NCI-H2171 treated with DMSO at 0.1 percent for 48 hours (cell line): ENCODE data around the gene GNB1L.
"Not testable (repeated sequence)": the region's sequence is repeated elsewhere in the genome, so short reads cannot be mapped to it uniquely, and the experiment has no call there.

Source experiments
- DNase-seq: peaks from one replicate; lab custom pipeline; 2025; lab: John Stamatoyannopoulos, UW

GNB1L gene

DNA sequence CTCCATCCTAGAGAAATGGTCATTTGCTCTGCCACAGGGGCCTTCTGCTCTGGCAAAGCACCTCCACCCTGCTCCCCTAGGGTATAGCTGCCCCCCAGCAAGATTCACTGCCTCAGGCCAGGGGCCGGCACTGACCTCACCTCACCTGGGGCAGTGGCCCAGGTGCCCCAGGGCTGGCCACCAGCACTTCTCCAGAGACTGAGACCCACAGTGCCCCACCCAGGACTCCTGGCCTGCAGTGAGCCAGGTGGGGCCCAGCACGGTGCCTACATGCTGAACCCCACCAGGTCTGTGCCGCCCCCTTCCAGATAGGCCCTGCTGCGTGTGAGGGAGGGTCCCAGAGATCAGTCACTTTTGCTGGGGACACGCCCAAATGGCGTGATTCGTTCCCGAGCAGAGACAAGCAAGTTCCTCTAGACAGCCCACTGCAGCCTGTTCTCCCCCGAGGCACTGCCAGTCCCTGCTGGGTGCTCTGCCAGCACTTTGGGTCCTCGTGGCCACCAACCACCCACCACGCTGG, 10.8 kb downstream of the GNB1L start:
- no peak for DNase-seq

DNA sequence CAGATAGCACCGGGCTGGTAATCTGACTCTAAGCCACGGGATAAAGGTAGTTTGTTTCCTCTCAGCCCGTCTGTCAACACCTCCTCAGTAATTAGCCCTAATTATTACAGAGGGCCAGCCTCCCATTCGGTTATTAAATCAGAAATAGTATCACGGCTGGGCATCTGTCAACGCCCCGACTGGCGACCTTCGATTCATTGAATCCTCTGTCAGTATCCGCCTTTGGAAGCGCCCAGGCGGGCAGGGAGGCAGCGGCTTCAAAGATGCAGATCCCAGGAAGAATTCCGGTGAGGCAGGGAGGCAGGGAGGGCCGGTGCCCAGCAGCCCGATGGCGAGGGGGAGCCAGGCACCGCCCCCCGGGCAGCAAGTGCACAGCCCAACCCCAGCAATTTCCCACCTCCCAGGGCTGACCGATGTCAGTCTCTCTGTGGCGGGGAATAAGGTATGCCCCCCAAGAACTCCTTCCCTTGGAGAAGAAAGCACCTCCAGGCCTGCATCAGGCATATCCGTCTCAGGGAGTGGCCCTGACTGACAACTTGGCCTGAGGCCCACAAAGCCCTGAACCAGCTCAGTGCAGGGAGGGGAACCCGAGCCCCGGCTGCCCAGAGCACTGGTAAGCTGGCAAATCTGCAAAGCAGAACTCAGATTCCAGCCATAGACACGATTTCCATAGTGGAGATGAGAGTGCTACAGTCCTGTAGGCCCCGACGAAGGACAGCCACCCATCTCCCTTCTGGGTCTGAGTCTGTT, 11.4 kb downstream of the GNB1L start:
- peak; percentile 46 for DNase-seq

DNA sequence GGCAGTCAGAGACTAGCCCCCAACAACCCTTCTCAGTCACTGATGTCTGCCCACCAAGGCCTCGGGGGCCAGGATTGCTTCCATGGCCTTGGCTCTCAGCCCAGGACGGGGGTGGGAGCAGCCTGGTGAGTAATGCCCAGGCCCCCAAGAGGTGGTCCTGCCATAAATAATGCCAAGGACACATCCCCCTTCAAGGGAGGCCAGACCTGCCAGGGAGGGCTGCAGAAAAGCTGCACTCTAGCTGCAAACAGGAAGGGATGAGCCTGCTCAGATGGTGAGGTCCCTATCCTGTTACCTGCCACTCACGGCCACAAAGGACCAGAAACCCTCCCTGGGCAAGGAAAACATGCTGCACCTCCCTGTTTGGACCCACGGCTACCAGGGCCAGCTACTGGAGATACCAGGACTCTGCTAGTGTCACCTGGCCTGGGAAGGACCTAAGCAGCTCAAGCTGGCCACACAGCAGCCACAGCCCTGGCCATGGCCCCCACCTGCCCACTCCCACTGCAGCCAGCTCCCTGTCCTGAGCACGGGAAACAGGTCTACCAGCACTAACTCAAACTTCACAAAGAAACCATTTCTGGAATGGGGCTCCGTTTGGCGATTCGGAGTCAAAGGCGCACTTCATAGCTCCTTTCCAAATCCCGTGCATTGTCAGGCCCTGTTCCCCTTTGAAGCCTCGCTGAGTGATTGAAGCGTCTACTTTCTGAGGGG, 12.1 kb downstream of the GNB1L start:
- no peak for DNase-seq

DNA sequence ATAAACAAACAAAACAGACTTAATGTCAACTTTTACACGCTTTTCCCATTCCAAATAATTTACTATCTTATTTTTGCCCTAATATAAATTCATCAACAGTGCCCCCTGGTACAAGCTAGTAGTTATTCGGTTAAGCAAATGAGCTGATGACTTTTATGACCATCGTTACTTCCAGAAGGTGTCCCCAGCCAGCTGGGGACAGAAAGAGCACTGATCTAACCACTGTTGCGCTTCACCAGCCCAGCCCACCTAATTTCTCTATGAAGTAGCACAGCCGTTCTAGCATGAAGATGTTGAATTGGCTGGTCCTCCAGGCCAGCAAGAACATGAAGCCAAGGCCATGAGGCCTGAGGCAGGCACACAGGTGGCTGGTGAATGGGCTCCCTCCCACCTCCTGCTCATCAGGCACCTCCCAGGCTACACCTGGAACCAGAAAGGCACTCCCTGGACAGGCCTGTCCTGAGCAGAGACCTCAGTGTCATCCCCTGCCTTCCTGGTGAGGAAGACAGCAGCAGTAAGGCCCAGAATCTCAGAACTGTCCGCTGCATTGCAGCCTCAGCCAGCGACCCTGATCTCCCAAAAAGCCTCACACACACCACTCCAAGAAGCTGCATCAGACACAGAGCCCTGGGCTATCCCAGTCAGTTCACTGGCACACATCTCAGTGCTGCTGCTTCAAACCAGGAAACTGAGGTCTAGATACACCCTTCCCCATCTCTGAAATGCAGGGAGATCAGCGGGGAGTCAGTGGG, 12.9 kb downstream of the GNB1L start:
- no peak for DNase-seq

DNA sequence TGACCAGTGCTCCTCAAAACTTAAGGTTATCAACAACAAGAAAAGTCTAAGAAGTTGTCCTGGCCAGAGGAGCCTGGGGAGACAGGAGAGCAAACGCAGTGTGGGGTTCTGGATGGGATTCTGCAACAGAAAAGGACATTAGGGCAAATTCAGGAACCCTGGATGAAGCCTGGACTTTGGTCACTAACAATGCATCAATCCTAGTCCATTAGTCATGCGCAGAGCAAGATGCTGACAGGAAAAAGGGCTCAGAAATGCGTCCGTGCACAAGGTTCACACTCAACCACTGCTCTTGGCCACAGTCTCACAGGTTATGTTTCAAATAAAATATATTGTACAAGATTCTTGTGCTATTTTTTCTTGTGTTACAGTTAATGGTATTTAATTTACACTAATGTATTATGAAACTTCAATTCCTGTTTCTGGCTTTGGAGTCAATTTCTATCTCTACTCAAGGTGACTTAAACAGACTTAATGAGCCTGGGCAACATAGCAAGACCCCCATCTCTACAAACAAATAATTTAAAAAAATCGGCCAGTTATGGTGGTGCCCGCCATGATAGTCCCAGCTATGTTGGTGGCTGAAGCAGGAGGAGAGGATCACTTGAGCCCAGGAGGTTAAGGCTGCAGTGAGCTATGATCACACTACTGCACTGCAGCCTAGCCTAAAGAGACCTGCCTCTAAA, 13.6 kb downstream of the GNB1L start:
- no peak for DNase-seq

DNA sequence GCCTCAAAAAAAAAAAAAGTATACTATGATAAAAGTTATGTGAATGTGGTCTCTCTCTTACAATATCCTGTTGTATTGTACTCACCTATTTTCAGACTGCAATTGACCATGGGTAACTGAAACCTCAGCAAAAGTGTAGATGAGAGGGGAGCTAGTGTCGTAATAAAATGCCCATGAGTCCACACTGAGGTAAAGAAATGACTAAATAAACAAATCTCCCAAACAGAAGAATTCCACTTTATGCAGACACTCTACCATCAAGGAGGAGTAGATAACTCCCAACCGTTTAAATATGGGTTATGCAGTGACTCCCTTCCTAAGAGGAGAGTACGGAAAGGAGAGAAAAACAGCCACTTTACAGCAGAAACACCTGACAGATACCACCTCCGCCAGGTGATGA, 14.6 kb downstream of the GNB1L start:
- no peak for DNase-seq

DNA sequence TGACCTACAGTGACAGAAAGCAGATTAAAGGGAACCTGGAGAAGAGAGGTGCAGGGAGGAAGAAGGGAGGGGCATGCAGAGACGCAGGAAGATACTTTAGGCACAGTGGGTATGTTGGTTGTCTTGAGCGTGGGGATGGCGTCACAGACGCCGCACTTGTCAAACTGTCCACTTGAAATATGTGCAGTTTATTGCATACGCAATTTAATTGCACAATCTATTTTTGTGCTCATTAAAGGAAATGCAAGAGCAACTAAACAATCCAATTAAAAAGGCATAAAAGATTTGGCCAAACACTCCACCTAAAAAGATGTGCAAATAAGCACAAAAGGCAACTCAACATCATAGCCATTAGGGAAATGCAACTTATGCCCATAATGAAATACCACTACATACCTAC, 16.8 kb downstream of the GNB1L start:
- no peak for DNase-seq

DNA sequence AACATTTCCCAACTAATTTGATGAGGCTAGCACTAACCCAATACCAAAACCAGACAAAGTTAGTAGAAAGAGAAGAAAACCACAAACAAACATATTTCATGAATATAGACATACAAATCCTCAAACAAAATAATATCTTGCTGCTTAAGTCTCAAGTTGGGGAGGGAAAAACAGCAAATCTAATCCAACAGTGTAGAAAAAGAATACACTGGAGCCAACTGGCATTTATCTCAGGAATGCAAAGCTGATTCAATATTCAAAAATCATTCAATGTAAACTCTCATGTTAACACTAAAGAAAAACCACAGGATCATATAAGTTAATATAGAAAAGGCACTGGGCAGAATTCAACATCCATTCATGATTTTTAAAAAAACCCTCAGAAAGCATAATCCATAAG, 18.2 kb downstream of the GNB1L start:
- DNase-seq: no peak

DNA sequence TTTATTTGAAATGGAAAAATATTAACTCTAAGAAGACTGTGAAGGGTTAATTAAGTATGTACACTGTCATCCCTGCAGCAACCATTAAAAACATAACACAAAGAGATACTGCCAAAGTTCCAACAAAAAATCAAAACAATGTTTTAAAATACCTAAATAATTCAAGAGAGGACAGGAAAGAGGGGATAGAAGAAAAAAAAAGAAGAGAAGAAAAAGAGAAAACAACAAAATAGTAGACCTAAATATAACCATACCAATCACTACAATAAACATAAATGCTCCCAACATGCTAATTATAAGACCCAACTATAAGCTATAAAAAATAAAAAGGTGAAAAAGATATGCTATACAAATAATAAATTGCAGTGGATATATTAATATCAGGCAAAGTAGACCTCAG, 20.1 kb downstream of the GNB1L start:
- no peak for DNase-seq

DNA sequence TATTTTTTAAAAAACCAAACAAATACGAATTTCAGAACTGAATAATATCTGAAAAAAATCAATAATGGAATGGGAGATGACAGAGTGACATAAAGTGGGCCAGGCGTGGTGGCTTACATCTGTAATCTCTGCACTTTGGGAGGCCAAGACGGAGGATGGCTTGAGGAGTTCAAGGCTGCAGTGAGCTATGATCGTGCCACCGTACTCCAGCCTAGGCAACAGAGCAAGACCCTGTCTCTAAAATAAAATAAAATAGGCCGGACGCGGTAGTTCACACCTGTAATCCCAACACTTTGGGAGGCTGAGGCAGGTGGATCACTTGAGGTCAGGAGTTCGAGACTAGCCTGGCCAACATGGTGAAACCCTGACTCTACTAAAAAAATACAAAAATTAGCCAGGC, 21.3 kb downstream of the GNB1L start:
- DNase-seq: not testable (repeated sequence)

DNA sequence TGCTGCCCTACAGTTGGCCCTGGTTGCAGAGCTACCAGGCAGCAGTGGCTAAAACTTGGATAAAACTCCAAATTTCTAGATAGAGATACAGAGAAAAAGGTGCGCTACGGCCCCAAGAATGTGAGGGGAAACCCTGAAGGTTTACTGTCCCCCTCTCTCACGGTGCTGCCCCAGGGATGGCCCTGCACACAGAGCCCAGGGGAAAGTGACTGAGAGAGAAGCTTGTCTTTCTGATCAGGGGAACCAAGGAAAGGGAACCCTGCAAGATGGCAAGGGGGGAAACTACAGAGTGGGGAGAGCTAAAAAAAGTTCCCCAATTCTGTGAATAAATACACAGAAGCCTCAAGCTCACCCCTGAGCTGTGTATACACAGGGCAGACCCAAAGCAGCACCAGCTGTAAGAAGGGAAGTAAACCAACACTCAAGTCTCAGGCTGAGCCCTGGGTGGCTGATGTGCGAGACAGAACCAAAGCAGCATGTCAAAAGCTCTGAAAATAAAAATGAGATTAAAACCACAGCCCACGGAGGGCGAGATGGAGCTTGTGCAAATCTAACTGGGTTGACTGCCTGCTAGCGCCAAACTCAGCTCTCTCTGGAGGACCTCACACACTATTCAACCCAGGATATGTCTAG, 22.1 kb downstream of the GNB1L start:
- DNase-seq: no peak

DNA sequence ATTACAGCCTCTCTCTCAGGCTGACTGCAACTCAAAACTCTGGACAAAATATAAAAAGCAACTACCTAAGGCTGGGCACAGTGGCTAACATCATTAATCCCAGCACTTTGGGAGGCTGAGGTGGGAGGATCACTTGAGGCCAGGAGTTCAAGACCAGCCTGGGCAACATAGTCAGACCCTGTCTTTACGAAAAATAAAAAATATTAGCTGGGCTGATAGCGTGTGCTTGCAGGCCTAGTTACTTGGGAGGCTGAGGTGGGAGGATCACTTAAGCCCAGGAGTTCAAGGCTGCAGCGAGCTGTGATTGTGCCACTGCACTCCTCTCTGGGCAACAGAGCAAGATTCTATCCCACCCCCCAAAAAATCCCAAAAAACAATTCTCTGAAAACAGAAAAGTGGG, 22.7 kb downstream of the GNB1L start:
- DNase-seq: not testable (repeated sequence)

DNA sequence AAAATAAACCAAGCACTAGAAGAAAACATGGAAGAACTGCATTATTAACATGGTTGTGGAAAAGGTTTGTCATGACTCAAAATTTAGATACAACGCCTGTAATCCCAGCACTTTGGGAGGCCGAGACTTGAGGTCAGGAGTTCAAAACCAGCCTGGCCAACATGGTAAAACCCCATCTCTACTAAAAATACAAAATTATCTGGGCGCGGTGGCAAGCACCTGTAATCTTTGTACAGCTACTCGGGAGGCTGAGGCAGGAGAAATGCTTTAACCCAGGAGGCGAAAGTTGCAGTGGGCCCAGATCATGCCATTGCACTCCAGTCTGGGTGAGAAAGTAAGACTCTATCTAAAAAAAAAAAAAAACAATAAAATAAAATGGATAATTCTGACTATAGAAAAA, 23.7 kb downstream of the GNB1L start:
- DNase-seq: no peak

DNA sequence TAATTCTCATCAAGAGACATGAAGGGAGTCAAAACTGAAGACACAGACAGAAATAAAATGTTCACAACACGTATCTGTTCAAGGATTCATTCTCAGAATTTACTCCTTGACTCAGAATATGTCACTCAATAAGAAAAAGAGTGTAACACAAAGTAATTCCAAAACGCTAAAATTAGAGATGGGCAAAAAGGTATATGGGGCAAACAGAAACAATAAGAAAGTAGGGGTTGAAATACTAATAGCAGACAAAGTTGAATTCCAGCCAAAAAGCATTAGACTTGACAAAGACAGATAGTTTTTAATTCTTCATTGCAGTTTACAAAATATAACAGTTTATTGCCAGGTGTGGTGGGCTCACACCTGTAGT, 26.7 kb downstream of the GNB1L start:
- DNase-seq: no peak

DNA sequence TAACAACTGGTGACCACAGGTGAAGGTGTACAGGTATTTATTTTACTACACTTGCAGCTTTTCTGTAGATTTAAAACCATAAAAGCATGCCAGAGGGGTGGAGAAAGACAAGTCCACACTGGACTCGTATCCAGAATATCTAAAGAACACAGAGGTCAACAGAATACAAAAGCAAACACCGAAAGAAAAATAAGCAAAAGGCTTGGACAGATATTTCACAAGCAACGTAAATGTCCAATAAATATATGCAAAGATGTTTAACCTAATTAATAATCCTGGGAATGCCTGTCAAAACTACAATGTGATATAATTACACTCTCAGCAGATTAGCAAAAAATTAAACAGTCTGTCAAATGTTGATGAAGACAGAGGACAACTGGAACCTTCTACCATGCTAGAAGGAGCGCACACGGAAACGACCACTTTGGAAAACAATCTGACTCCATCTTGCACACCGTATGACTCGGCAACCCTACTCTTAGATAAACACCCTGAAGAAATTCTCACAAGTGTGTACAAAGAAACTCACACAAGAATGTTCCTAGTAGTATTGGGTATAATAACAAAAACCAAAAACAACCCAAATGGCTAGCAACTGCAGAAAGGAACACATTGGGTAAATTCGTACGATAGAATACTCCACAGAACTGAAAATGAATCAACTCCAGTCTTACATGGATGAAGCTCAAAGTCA, 27.2 kb downstream of the GNB1L start:
- DNase-seq: no peak

DNA sequence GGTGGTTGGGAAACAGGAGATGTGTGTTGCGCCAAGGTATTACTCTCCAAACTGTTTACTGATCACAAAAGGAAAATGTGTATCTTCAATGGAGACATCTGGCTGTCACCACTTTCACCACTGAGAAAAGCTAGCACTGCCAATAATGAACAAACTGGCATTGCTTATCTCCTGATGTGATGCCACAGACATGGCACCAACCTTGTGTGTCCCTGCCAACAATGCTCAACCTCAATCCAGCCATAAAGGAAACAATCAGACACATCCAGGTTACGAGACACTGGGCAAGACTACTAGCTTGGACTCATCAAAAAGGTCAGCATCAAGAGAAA, 28.1 kb downstream of the GNB1L start:
- no peak for DNase-seq

DNA sequence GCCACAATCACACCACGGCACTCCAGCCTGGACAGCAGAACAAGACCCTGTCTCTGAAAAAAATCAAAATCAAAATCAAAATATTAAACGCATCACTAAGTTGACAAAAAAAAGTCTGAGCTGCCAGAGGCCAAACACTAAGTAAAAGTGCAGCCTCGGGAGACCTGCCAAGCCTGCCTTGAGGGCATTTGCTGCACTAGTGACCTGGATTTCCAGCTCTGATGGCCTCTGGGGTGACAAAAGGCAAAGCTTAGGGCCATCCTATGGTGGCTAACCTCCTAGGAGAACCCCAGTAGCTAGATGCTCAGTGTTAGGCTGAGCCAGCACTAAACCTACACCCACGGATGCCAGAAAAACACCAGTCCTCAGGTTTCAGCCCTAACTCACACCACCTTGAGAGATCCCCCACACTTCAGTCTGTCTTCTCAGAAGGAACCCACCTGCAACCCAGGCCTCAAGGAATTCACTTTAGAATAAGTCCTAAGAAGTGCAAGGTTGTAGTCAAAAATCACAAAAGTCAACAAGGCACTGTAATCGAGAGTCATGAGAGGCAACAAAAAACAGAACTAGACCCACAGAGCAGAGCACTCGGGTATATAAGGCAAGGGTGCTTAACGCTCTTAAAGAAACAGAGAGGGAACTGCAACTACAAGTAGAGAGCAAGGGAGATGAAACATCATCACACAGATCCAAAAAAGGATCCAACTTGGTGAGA, 28.6 kb downstream of the GNB1L start:
- DNase-seq: no peak

DNA sequence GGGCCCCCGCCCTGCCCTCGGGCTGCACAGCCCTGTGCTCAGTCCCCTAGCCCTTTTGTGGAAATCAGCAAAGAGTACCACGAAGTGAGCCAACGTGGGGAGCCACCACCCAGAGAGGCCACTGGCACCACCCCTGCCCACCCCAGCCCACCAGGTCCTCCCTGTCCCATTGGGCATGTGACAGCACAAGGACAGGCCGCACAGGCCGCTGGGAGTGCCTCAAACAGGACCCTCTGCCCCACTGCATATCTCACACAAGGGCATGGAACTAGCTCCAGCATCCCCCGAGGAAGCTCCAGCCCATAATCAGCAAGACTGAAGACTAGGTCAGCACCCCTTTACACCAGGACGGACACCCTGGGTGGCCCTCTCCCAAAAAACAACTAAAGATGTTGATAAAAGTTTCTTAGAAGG, 29.7 kb downstream of the GNB1L start:
- no peak for DNase-seq

DNA sequence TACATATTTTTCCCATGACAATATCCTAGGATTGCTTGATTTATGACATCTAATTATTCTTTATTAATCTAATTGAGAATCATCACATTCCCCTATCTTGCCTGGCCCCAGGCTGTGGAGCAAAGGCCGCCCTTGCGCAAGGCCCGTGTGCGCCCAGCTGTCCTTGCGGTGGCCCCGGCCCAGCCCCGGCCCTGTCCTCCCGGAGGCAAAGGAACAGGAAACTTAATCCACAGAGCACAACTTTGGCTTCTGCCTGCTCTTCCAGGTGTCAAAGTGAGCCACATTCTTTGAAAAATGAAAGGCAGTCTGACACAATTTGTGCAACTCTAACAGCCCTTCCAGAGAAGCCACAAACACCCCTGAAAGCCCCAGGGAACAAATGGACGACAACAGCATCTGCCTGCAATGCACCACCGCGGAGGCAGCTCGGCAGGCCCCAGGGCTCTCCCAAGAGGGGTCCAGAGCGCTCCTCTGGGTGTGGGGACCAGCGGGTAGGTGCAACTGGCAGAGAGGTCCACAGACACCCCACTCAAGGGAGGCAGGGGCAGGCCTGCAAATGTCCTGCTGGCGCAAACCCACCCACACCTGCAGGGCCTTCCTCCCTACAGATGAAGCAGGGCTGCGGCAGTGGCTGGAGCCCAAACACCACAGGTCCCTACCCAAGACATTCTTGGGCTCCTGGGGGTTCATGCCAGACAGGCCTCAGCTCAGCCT, 30.3 kb downstream of the GNB1L start:
- DNase-seq: peak; percentile 60

DNA sequence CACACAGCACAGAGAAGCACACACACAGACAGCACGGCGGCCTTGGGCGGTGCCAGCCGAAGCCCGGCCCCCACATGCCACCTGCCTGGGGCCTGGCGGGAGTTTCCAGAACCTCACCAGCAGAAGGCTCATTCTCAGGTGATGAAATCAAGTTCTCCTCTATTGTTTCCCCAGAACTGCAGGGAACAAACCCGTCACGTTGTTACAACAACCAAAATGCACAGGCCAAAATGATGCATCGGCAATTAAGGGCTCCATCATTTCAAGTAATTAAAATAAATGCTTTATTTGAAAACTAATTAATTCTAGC, 30.8 kb downstream of the GNB1L start:
- DNase-seq: peak; percentile 17
